Epithelial cell of proximal tubule (primary cell): ENCODE measurements around the gene EFCAB11. TPM values are rescaled to one million over a fixed set of nuclear protein-coding genes. Genes with fewer than 3 reads are reported as not detected.

Experiments used
- DNase-seq: peaks from one replicate; pipeline ENCODE4 v3.0.0-alpha.2; 2011; ENCODE audit warnings: low read depth
- H3K4me3 ChIP-seq: 2 replicates; pipeline ENCODE4 v1.5.1; 2011; ENCODE audit warnings: low read depth, mild to moderate bottlenecking, low read length
- CTCF ChIP-seq: conservative IDR thresholded peaks from 2 replicates; pipeline ENCODE4 v1.5.1; 2012; ENCODE audit warnings: low read depth, mild to moderate bottlenecking, low read length
- total RNA-seq: library from RNA; depleted of rRNA; stranded (reverse); fragments of >200 nt; gene quantifications from 2 replicates; pipeline ENCODE4 v1.2.3, GENCODE V29; 2015

Gene EFCAB11
- total RNA-seq, 1 donor from 2014 or later: 17.4 TPM

GRCh38 chr14:89757313-89757939 is 197.1 kb downstream of the EFCAB11 start:
- no peak for TF ChIP-seq CTCF
- no peak overlapping the region for H3K4me3 ChIP-seq
- DNase-seq: no peak

GRCh38 chr14:89755816-89756215 is 198.7 kb downstream of the EFCAB11 start:
- no peak for DNase-seq

GRCh38 chr14:89753828-89754412 is 200.6 kb downstream of the EFCAB11 start:
- no peak overlapping the region for H3K4me3 ChIP-seq
- TF ChIP-seq CTCF: no peak
- DNase-seq: no peak

More at GRCh38 chr14:89755816-89756215, 198.7 kb downstream of the EFCAB11 start:
- no peak overlapping the region for H3K4me3 ChIP-seq
- no peak for TF ChIP-seq CTCF

GRCh38 chr14:89750908-89751392 is 203.6 kb downstream of the EFCAB11 start:
- no peak overlapping the region for H3K4me3 ChIP-seq
- no peak for TF ChIP-seq CTCF
- no peak for DNase-seq

GRCh38 chr14:89750281-89750755 is 204.2 kb downstream of the EFCAB11 start:
- H3K4me3 ChIP-seq: no peak overlapping the region
- no peak for DNase-seq
- TF ChIP-seq CTCF: no peak

- no peak for TF ChIP-seq CTCF
- no peak overlapping the region for H3K4me3 ChIP-seq
- no peak for DNase-seq
These were observed 206.5 kb downstream of the EFCAB11 start for GRCh38 chr14:89748004-89748403.

- no peak for DNase-seq
These were observed 207.4 kb downstream of the EFCAB11 start for GRCh38 chr14:89747126-89747525.

More at GRCh38 chr14:89747126-89747525, 207.4 kb downstream of the EFCAB11 start:
- no peak for TF ChIP-seq CTCF
- H3K4me3 ChIP-seq: no peak overlapping the region
